HG03064 (cell line): ENCODE results near the gene BMP6.

Experiments used
- ATAC-seq: cut with Tn5 transposase; IDR thresholded peaks from one replicate; pipeline ENCODE4 v1.9.1; 2021; ENCODE audit warnings: low read depth; ENCODE audit not compliant: unreplicated experiment

The BMP6 gene

DNA sequence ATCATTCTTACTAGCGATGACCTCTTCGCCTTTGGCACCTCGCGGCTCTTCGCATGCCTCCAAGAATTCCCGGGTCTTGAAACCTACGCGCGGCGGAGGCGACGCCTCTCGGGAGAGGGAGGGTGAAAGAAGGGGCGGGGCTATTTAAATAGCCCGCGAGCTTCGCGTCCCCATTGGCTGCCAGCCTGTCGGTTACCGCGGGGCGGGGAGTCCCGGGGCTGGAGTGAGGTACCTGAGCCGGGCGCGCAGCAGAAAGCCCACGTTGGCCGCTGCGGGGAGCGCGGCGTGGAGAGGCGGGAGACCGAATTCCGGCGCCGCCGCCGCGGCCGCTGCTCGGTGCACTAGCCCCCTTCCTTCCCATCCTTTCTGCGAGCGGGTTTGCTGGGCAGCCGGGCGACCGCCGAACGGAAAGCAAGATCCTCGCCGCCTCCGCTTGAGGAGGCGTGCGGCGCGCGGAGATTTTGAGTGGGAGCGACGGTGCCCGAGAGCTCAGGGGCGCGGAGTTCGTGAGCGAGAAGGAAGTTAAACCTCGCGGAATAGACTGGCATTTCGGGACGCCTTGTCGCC lies at the start of gene BMP6:
Gene BMP6 (plus strand): TSS at position 251 of the 567 bp plus-strand sequence. CDS start 857 bp downstream, outside the sequence.
- ATAC-seq: peak; percentile 66

- ATAC-seq: no peak
Observed at GRCh38 chr6:7677229-7677628, 48.7 kb upstream of the BMP6 start.

DNA sequence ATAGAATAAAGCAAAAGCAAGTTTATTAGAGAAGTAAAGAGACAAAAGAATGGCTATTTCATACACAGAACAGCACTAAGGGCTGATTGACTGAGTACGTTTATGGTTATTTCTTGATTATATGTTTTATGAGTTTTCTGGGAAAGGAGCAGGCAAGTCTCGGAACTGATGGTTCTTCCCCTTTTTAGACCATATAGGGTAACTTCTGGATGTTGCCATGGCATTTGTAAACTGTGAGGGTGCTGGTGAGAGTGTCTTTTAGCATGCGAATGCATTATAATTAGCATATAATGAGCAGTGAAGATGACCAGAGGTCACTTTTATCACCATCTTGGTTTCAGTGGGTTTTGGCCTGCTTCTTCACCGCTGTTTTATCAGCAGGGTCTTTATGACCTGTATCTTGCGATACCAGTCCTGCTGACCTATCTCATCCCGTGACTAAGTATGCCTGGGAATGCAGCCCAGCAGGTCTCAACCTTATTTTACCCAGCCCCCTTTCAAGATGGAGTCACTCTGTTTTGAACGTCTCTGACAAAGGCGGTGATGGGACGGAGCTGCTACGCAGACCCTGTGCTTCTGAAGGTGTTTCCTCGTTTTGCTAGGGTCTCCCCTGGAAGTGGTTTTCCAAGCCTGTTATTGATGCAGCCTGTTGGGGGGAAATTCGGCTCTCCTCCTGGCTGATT lies 45.4 kb upstream of the BMP6 start:
- no peak for ATAC-seq

- no peak for ATAC-seq
Observed at GRCh38 chr6:7681449-7681848, 44.5 kb upstream of the BMP6 start.

DNA sequence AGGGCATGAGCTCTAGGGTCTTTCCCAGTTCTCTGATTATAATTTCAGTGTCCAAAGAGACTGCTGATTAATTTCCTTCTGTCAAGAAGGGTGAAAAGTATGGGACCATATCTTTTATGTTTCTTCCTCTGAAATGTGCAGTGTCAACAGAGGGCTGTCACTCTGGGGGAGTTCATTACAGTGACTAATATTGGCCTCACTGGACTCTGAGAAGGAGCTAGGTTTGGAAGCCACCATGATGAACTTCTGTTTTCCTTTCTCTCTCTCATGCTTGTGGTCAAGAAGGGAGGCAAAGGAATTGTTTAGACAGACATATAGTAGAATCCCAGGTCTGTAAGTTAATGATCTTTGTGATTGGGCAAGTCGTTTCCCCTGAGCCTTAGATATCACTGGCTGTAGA lies 41.8 kb upstream of the BMP6 start:
- ATAC-seq: no peak

DNA sequence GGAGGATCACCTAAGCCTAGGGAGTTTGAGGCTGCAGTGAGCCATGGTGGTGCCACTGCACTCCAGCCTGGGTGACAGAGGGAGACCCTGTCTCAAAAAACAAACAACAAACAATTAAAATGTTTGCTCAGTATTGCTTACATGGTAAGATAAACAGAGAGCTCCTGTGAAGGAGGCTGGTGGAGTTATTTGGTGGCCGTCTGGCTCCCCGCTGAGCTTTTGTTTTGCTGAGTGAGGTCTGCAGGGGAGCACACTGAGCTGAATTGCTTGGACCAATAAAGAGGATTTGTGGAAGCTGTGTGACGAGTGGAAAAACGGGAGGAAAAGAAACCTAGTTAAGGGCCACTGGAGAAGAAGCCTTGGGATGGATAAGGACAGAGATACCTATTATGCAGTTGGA lies 41.1 kb upstream of the BMP6 start:
- ATAC-seq: no peak

DNA sequence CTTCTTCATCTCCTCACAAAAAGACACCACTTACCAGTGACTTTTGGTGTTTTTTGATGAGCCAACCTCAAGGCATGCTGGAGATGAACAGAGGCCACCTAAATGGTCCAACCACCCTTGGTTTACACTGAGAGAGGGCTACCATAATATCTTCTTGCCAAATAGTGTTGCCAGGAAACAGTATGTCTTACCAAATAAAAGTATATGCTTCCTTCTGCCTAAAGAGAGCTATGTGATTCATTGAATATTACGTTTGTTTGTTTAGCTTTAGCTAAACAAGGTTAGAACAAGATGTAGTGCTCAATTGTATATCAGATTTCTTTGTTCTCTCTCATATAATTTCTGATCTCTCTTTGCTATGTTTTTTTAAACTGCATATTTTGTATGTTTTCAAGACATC lies 40.6 kb upstream of the BMP6 start:
- ATAC-seq: no peak

DNA sequence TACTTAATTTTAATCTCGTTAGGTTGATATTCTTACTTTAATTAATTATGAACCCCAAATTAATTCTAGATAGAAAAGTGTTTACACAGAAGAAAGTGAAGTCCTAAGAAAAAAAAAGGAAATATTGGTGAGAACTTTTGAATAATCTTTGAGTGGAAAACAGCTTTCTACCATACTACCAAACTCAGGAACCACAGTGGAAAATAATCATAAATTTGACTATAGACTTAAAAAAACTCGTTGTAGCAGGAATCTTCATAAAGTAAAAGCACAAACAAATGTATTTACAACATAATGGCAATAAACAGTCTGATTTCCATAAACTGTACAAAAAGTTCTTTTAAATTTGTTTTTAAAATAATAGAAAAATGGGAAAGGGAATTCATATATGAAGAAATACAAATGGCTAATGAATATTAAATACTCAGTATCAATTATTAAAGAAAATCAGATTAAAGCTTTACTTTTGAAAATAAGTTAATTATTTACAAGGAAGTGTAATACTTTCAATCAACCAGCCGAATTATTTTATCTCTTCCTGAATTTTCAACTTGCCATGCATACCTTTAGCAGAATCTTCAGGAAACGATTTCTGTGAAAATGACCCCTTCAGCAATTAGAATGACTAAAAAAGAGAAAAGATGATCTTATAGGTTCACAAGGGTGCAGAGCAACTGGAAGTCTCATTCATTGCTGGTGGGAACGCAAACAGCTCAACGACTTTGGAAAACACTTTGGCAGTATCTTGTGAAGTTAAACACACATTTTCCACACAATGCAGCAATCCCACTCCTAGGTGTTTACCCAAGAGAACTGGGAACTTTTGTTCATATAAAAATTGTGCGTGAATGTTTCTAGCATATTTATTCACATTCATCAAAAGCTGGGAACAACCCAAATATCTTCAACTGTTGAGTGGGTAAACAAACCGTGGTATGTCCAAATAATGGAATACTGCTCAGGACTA lies 38.5 kb upstream of the BMP6 start:
- ATAC-seq: no peak

DNA sequence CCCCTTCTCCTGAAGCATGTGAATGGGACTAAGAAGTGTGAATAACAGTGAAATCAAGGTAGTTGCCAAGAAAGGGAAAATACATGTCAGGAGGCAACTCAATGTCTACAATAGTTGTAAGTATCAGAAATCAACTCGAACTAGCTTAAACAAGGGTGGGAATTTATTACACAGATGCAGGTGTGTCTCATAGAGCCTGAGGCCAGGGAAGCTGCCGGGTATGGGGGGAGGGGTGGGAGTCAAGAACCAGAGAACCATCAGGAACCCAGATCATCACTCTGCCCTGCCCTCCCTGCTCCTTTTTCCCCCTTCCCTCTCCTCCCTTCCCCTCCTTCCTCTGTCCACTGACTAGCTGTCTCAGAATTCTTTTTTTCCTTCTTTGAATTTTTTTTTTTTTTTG lies 34.9 kb upstream of the BMP6 start:
- ATAC-seq: no peak

- ATAC-seq: no peak
Observed at GRCh38 chr6:7691675-7692452, 34.0 kb upstream of the BMP6 start.

- no peak for ATAC-seq
Observed at GRCh38 chr6:7692453-7692784, 33.5 kb upstream of the BMP6 start.

GRCh38 chr6:7693827-7694226 lies 32.1 kb upstream of the BMP6 start:
- no peak for ATAC-seq

DNA sequence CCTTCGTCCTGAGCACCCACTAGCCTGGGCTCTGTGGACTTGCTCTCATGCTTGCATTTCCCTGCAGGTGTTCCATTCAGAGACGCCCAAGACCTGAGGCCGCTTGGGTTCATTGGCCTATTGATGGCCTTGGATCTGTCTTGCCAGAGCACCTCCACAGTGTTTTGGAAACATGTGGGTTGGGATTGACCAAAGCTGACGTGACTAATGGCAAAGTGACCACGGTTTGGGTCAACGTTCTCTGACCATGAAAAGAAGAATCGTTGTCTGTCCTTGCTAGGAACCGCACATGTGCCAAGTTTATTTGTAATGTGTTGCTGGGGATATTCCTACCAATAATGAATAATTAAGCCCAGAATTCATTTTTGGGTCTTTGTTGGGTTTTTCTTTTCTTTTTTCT lies 29.8 kb upstream of the BMP6 start:
- ATAC-seq: no peak

DNA sequence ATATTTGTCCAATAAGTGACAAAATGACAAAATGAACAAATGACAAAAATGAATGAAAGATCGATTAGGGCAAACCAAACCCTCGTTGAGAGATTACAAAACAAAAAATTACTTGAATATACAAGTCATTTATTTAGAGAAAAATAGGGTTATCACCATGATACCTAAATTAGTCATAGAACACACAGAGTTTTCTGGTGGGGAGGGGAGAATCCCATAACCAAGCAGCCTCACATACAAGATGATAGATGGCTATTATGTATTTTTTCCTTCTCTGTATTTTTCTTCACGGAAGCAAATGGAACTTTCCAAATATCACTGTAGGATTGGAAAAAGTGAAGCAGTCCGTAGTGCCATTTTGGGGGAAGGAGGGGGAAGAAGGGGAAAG lies 28.5 kb upstream of the BMP6 start:
- no peak for ATAC-seq

GRCh38 chr6:7697820-7698623 lies 27.9 kb upstream of the BMP6 start:
- ATAC-seq: no peak

GRCh38 chr6:7701212-7701834 lies 24.6 kb upstream of the BMP6 start:
- no peak for ATAC-seq

DNA sequence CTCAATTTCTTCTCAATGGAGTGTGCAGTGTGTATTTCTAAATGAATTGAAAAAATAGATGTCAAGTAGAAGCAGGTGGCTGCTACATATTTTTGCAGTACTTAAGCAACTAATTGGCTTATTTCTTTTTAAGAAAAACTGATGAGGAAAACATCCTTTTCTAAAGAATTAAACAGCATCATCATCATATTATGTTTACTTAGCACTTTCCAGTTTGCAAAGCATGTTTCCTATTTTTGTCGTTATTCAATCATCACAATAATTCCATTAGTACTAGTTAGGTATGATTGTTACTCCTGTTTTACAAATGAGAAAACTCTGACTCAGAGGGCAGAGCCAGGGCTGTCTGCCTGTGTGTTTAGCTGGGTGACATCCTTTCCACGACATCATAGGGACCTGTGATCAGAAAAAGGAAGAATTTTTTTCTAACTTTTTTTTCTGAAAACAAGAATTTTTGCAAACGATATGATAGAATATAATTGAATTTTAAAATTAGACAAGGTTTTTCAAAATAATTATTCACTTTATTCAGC lies 22.7 kb upstream of the BMP6 start:
- no peak for ATAC-seq

DNA sequence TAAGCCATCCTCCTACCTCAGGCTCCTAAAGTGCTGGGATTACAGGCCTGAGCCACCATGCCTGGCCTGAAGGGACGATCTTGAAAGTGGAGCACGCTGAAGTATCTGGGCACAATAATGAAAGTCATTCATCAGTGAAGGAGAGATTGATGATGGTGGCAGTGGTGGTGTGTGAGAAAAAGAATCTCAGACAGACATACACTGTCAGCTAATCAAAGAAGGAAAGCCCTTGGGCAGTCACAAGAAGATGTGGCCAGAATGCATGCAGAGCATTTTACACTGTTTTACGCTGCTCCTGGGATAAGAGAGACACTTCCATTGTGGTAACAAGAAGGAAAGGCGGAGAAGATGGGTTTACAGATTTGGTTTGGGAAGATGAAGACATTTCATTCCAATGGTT lies 20.4 kb upstream of the BMP6 start:
- ATAC-seq: no peak

- ATAC-seq: no peak
Observed at GRCh38 chr6:7706269-7706668, 19.6 kb upstream of the BMP6 start.
